ENCODE results near the gene ENPP6.

The ENPP6 gene

DNA sequence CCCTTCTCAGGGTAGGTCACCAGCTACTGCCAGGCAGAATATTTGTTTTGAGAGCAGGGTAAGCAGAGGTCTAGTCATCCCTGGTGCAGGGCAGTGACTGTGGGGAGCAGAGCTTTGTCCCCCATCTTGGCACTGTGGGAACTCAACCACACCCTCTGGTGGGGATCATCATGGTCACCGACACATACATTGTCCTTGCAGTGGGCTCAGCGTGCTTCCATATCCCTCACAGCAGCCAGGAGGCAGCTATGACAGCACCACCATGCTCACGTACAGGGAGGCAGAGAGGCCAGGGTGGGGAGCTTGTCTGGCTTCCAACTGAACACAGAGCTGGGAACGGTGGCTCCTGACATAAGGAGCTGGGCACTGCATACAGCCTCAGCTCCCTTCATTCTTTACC lies 102.3 kb downstream of the ENPP6 start:
- H3K79me2 ChIP-seq (ENCODE audit: low read length): no peaks in the 10 kb centered on the region

DNA sequence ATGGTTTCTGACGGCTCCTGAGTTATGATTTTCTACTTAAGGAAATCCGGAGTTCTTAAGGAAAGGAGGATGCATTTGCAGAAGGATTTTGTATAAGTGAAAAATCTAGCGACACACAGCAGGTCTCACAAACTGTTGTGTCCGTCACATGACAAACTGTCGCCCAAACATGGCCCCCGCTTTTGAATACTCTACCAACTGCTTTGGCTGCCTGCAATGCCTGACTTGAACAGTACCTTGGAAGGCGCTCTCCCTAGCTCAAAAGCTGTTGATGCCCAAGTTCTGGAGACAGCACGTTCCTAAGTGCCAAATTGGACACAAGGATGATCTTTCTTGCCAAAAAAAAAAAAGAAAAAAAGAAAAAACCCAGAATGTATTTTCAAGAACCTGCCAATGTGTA lies 103.2 kb downstream of the ENPP6 start:
- Histone ChIP-seq H3K9ac (ENCODE audit: low read length) (no peak overlapping the region), H4K20me1 (ENCODE audit: insufficient read depth, low read length) (no peaks in the 10 kb centered on the region), H3F3A (ENCODE audit: insufficient read depth, low read length) (no peaks in the 10 kb centered on the region), H3K27me3 (replicated peaks; ENCODE audit: insufficient read depth, low read length) (no peaks in the 10 kb centered on the region), H3K4me1 (ENCODE audit: low read length) (no peaks in the 10 kb centered on the region), H3K4me2 (ENCODE audit: low read depth, low read length) (no peak overlapping the region), H3K9me2 (replicated peaks; ENCODE audit: insufficient read depth, low read length) (no peaks in the 10 kb centered on the region), H2AFZ (ENCODE audit: low read length) (no peak overlapping the region), H3K36me3 (replicated peaks; ENCODE audit: insufficient read depth, low read length) (no peaks in the 10 kb centered on the region), H3K4me3 (ENCODE audit: low read length) (no peak overlapping the region), H3K27ac (ENCODE audit: low read length) (no peak overlapping the region), H3K9me3 (replicated peaks; ENCODE audit: insufficient read depth, low read length) (no peaks in the 10 kb centered on the region), H3K79me2 (ENCODE audit: low read length) (no peaks in the 10 kb centered on the region)
- no peak for DNase-seq
- TF ChIP-seq, protein P1, sequence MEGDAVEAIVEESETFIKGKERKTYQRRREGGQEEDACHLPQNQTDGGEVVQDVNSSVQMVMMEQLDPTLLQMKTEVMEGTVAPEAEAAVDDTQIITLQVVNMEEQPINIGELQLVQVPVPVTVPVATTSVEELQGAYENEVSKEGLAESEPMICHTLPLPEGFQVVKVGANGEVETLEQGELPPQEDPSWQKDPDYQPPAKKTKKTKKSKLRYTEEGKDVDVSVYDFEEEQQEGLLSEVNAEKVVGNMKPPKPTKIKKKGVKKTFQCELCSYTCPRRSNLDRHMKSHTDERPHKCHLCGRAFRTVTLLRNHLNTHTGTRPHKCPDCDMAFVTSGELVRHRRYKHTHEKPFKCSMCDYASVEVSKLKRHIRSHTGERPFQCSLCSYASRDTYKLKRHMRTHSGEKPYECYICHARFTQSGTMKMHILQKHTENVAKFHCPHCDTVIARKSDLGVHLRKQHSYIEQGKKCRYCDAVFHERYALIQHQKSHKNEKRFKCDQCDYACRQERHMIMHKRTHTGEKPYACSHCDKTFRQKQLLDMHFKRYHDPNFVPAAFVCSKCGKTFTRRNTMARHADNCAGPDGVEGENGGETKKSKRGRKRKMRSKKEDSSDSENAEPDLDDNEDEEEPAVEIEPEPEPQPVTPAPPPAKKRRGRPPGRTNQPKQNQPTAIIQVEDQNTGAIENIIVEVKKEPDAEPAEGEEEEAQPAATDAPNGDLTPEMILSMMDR (IDR thresholded peaks at IDR 0.05; ENCODE audit: low read length): no peak
- TF ChIP-seq EZH2phosphoT487 (IDR thresholded peaks at IDR 0.05; ENCODE audit: low read length) (no peak), EZH2 (optimal IDR thresholded peaks at IDR 0.05; ENCODE audit: low read depth, low read length) (no peak)

More for the DNA sequence above, 102.3 kb downstream of the ENPP6 start:
- no peak overlapping the region for H3K4me2 ChIP-seq (ENCODE audit: low read depth, low read length)
- H3K27me3 ChIP-seq (replicated peaks; ENCODE audit: insufficient read depth, low read length): no peaks in the 10 kb centered on the region
- no peak for TF ChIP-seq EZH2phosphoT487 (IDR thresholded peaks at IDR 0.05; ENCODE audit: low read length)
- TF ChIP-seq, protein P1 (IDR thresholded peaks at IDR 0.05; ENCODE audit: low read length): no peak
- no peak for TF ChIP-seq EZH2 (optimal IDR thresholded peaks at IDR 0.05; ENCODE audit: low read depth, low read length)
- H3K27ac ChIP-seq (ENCODE audit: low read length): no peak overlapping the region
- no peaks in the 10 kb centered on the region for H4K20me1 ChIP-seq (ENCODE audit: insufficient read depth, low read length)
- H3F3A ChIP-seq (ENCODE audit: insufficient read depth, low read length): no peaks in the 10 kb centered on the region
- no peak overlapping the region for H3K4me3 ChIP-seq (ENCODE audit: low read length)
- H3K9me2 ChIP-seq (replicated peaks; ENCODE audit: insufficient read depth, low read length): no peaks in the 10 kb centered on the region
- H3K4me1 ChIP-seq (ENCODE audit: low read length): no peaks in the 10 kb centered on the region
- no peaks in the 10 kb centered on the region for H3K36me3 ChIP-seq (replicated peaks; ENCODE audit: insufficient read depth, low read length)
- no peak for DNase-seq
- H3K9ac ChIP-seq (ENCODE audit: low read length): no peak overlapping the region
- H2AFZ ChIP-seq (ENCODE audit: low read length): no peak overlapping the region
- no peaks in the 10 kb centered on the region; the same call in 1 of the 2 replicates for H3K9me3 ChIP-seq (replicated peaks; ENCODE audit: insufficient read depth, low read length)

DNA sequence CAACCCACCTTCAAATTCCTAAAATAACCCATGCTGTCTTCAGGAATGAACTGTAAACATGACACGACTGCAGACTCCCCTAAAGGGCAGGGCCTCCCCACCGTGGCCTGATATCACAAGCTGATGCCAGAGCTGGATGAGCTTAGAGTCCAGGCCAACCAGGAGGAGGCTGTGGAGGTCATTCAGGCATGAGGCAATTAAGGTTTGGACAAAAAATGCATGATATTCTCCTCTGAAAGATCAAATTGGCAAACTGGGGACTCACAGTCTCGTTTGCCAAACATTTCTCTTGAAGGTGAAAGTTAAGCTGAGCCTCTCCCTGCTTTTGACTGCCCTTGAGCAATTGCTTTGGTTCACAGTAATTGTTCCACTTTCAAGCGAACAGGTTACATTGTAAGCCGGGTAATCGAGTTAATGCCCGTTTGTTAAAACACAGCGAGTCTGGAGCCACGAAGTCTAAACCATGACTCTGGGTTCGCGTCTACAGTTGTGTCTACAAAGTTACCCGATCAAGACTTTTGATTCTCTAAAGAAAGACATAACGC lies 105.6 kb downstream of the ENPP6 start:
- H3K4me3 ChIP-seq (ENCODE audit: low read length): no peak overlapping the region
- no peak overlapping the region for H3K4me2 ChIP-seq (ENCODE audit: low read depth, low read length)
- no peaks in the 10 kb centered on the region for H3K36me3 ChIP-seq (replicated peaks; ENCODE audit: insufficient read depth, low read length)
- no peaks in the 10 kb centered on the region for H3K4me1 ChIP-seq (ENCODE audit: low read length)
- no peaks in the 10 kb centered on the region for H3F3A ChIP-seq (ENCODE audit: insufficient read depth, low read length)
- H3K27ac ChIP-seq (ENCODE audit: low read length): no peak overlapping the region
- no peak for DNase-seq
- no peak overlapping the region for H3K9ac ChIP-seq (ENCODE audit: low read length)
- no peaks in the 10 kb centered on the region for H3K9me3 ChIP-seq (replicated peaks; ENCODE audit: insufficient read depth, low read length)
- no peaks in the 10 kb centered on the region for H3K27me3 ChIP-seq (replicated peaks; ENCODE audit: insufficient read depth, low read length)
- no peak overlapping the region for H2AFZ ChIP-seq (ENCODE audit: low read length)
- no peaks in the 10 kb centered on the region for H4K20me1 ChIP-seq (ENCODE audit: insufficient read depth, low read length)
- TF ChIP-seq, protein P1 (IDR thresholded peaks at IDR 0.05; ENCODE audit: low read length): no peak
- TF ChIP-seq EZH2 (optimal IDR thresholded peaks at IDR 0.05; ENCODE audit: low read depth, low read length) (no peak), EZH2phosphoT487 (IDR thresholded peaks at IDR 0.05; ENCODE audit: low read length) (no peak)
- H3K9me2 ChIP-seq (replicated peaks; ENCODE audit: insufficient read depth, low read length): no peaks in the 10 kb centered on the region
- no peaks in the 10 kb centered on the region for H3K79me2 ChIP-seq (ENCODE audit: low read length)
